ENCODE results near the gene TTLL11.

Gene TTLL11, protein sequence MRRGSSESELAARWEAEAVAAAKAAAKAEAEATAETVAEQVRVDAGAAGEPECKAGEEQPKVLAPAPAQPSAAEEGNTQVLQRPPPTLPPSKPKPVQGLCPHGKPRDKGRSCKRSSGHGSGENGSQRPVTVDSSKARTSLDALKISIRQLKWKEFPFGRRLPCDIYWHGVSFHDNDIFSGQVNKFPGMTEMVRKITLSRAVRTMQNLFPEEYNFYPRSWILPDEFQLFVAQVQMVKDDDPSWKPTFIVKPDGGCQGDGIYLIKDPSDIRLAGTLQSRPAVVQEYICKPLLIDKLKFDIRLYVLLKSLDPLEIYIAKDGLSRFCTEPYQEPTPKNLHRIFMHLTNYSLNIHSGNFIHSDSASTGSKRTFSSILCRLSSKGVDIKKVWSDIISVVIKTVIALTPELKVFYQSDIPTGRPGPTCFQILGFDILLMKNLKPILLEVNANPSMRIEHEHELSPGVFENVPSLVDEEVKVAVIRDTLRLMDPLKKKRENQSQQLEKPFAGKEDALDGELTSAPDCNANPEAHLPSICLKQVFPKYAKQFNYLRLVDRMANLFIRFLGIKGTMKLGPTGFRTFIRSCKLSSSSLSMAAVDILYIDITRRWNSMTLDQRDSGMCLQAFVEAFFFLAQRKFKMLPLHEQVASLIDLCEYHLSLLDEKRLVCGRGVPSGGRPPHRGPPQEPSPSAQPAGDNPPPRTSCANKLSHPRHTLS

DNA sequence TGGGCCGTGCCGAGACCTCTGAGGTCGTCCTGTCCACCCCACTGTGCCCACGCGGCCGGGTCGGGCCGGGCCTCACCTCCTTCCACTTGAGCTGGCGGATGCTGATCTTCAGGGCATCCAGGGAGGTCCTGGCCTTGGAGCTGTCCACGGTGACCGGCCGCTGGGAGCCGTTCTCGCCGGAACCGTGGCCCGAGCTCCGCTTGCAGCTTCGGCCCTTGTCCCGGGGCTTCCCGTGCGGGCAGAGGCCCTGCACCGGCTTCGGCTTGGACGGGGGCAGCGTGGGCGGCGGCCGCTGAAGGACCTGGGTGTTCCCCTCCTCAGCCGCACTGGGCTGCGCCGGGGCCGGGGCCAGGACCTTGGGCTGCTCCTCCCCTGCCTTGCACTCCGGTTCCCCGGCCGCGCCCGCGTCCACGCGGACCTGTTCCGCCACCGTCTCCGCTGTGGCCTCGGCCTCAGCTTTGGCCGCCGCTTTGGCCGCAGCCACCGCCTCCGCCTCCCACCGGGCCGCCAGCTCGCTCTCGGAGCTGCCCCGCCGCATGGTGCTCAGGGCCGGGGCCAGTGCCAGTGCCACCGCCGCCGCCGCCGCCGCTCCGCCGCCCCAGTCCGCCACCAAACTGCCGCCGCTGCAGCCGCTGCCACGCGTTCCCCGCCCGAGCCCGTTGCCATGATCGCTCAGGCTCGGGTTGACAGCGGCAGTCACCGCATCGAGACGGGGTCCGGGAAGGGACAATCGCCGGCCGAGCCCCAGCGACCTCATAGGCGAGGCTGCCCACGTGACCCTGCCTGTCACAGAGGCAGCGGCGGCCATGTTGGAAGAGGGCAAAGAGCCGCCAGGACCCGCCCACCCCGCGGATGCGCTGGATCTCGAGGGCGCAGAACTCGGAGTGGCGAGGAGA is at the start of gene TTLL11:
TSS of gene TTLL11 (minus strand) at position 698 of the 896 bp plus-strand sequence. CDS start at position 538, 160 bp downstream.
- Histone ChIP-seq H3K9ac (ENCODE audit: low read depth, low read length) (no peak within 1 kb of the TSS), H3K27ac (ENCODE audit: low read depth, low read length) (no peak within 1 kb of the TSS), H3K4me1 (ENCODE audit: control insufficient read depth, insufficient read depth, low read length) (no peaks in the 10 kb centered on the region)

DNA sequence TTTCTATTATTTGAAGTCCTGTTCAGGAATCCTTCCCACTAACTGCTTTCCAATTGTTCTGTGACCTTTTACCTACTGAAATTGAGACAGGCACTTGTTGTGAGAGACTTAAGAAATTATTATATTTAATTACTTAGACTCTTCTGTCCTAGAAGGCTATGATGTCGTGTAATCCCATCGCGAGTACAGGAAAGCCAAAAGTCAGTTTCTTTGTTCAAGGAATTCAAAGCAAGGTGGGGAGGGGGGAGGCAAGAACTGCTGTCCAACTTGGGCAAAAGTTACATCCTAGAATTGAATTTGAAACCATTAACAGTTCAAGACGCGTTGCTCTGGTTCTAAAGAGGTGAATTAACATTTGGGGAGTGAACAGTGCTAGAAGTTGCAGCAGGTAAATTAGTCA is 48.6 kb upstream of the TTLL11 start:
- Histone ChIP-seq H3K4me1 (ENCODE audit: control insufficient read depth, insufficient read depth, low read length) (peaks cover 10% of the 10 kb centered on the region; the same call in 1 of the 2 replicates), H3K36me3 (ENCODE audit: control insufficient read depth, insufficient read depth, low read length) (peaks cover 41% of the 10 kb centered on the region), H3K4me3 (ENCODE audit: low read depth, low read length) (no peak overlapping the region), H3K9ac (ENCODE audit: low read depth, low read length) (no peak overlapping the region), H3K27ac (ENCODE audit: low read depth, low read length) (no peak overlapping the region), H3K9me3 (ENCODE audit: control insufficient read depth, insufficient read depth, low read length) (no peaks in the 10 kb centered on the region), H3K27me3 (ENCODE audit: control insufficient read depth, insufficient read depth, low read length) (no peaks in the 10 kb centered on the region)

More for the DNA sequence above, at the start of gene TTLL11:
- Histone ChIP-seq H3K4me3 (ENCODE audit: low read depth, low read length) (peak within 1 kb of the TSS; percentile 91), H3K36me3 (ENCODE audit: control insufficient read depth, insufficient read depth, low read length) (no peaks in the 10 kb centered on the region), H3K9me3 (ENCODE audit: control insufficient read depth, insufficient read depth, low read length) (no peaks in the 10 kb centered on the region), H3K27me3 (ENCODE audit: control insufficient read depth, insufficient read depth, low read length) (peaks cover 18% of the 10 kb centered on the region)

DNA sequence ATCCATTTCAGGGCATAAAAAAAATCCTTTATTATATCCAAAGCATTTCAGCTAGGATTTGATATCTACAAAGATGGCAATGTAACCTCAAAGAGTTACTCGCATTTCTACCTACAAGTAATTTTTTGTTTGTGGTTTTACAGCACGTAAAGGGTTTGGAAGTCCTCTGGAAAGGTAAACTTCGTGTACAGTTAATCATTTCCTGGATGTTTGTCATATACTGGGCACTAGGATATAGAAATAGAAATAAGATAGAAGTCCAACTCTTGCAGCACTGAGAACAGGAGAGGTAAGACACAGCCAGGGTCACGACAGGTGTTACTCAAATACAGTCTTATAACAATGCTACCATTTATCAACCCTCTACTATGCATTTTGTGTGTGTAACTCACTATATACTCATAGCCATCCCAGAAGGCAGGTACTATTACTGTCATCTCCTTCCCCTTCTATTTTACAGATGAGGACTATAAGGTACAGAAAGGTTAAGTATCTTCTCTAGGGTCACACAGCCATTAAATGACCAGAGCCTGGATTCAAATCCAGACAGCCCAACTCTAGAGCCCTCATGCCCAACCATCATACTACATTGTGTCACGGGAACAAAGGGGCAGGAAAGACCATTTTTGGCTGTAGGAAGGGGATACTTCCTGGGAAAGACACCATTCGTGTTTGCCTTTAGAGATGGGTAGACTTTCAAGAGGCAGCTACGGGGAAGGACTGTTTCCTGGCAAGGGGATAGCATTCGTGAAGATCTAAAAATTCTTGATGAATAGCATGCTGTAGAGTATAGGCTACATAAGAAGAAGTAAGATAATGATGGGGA is 47.5 kb upstream of the TTLL11 start:
- no peaks in the 10 kb centered on the region for H3K9me3 ChIP-seq (ENCODE audit: control insufficient read depth, insufficient read depth, low read length)
- no peaks in the 10 kb centered on the region for H3K27me3 ChIP-seq (ENCODE audit: control insufficient read depth, insufficient read depth, low read length)
- no peak overlapping the region for H3K9ac ChIP-seq (ENCODE audit: low read depth, low read length)
- no peak overlapping the region for H3K4me3 ChIP-seq (ENCODE audit: low read depth, low read length)
- peaks cover 36% of the 10 kb centered on the region for H3K36me3 ChIP-seq (ENCODE audit: control insufficient read depth, insufficient read depth, low read length)
- peaks cover 10% of the 10 kb centered on the region; the same call in 1 of the 2 replicates for H3K4me1 ChIP-seq (ENCODE audit: control insufficient read depth, insufficient read depth, low read length)
- no peak overlapping the region for H3K27ac ChIP-seq (ENCODE audit: low read depth, low read length)

DNA sequence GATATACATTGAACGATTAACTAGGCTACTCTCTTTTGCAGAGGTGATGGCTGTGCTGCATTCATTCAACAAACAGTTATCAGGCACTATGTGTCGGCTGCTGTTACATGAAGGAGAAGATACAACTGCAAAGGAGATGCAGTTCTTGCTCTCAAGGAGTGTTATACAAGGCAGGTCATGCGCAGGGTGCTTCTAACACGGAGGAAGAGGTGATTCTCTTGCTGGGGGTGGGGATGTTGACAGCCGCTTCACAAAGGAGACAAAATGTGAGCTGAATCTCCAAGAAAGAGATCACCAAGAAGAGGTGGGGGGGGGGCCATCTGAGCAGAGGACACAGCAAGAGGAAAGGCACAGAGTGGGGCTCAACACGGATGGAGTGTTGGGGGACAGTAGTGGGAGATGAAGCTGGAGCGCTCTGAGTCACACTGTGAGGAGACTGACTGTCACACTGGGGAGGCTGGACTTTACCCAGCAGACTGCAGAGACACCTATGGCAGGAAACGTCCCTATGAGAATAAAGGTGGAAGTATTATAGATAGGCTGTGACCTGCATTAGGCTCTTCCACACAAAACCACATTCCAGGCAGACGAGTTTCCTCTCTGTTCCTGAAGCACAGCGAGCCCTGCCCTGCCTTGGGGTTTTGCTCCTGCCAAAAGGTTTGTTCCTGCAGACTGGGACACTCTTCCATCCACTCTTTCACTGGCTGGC is 45.6 kb upstream of the TTLL11 start:
- Histone ChIP-seq H3K27me3 (ENCODE audit: control insufficient read depth, insufficient read depth, low read length) (peaks cover 8% of the 10 kb centered on the region; the same call in 1 of the 2 replicates), H3K36me3 (ENCODE audit: control insufficient read depth, insufficient read depth, low read length) (peaks cover 17% of the 10 kb centered on the region), H3K9ac (ENCODE audit: low read depth, low read length) (no peak overlapping the region), H3K4me3 (ENCODE audit: low read depth, low read length) (no peak overlapping the region), H3K9me3 (ENCODE audit: control insufficient read depth, insufficient read depth, low read length) (no peaks in the 10 kb centered on the region), H3K4me1 (ENCODE audit: control insufficient read depth, insufficient read depth, low read length) (peaks cover 25% of the 10 kb centered on the region), H3K27ac (ENCODE audit: low read depth, low read length) (no peak overlapping the region)

DNA sequence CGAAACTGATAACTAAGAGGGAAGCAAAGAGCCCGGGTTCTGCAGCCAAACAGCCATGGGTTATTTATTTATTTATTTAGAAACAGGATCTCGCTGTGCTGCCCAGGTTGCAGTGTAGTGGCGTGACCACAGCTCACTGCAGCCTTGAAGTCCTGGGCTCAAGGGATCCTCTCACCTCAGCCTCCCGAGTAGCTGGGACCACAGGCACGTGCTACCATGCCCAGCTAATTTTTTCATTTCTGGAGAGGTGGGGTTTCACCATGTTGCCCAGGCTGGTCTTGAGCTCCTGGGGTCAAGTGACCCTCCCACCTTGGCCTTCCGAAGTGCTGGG is 42.4 kb upstream of the TTLL11 start:
- H3K9ac ChIP-seq (ENCODE audit: low read depth, low read length), result no peak overlapping the region
- no peaks in the 10 kb centered on the region for H3K9me3 ChIP-seq (ENCODE audit: control insufficient read depth, insufficient read depth, low read length)
- no peaks in the 10 kb centered on the region for H3K36me3 ChIP-seq (ENCODE audit: control insufficient read depth, insufficient read depth, low read length)
- peak overlapping the region; percentile 47 for H3K27ac ChIP-seq (ENCODE audit: low read depth, low read length)
- H3K4me1 ChIP-seq (ENCODE audit: control insufficient read depth, insufficient read depth, low read length), result peaks cover 40% of the 10 kb centered on the region
- peaks cover 29% of the 10 kb centered on the region for H3K27me3 ChIP-seq (ENCODE audit: control insufficient read depth, insufficient read depth, low read length)
- no peak overlapping the region for H3K4me3 ChIP-seq (ENCODE audit: low read depth, low read length)

DNA sequence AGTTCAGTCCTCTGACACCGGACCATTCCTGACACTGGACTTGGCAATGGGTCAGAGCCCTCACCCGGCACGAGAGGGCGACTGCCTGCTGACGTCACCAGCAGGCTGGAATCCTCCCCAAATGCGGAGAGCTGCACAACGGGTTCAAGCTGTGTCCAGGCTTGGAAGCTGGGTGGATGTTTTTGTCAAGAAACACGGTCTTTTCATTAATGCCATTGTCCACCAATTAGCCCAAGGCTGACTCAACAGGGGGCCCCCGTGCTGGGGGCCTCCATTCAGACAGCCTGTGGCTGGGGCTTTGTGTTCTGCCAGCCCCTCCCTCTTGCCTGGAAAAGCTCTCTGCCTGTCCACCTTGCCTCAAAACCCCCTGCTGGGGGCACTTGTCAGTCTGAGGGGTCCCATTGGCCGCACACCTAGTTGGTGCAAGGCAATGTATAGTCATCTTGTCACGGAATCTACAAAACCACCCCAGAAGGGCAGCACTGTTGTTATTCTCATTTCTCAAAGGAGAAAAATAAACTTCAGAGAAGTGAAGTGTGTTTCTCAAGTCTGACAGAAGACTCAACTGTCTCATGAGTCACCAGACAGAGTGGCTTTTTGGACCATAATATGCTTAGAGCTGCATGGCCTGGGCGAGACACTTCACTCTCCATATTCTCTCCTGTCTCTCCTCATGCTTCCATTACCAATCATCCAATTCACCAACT is 41.9 kb upstream of the TTLL11 start:
- H3K9ac ChIP-seq (ENCODE audit: low read depth, low read length), result no peak overlapping the region
- peak overlapping the region; percentile 47 for H3K27ac ChIP-seq (ENCODE audit: low read depth, low read length)
- no peaks in the 10 kb centered on the region for H3K36me3 ChIP-seq (ENCODE audit: control insufficient read depth, insufficient read depth, low read length)
- no peaks in the 10 kb centered on the region for H3K9me3 ChIP-seq (ENCODE audit: control insufficient read depth, insufficient read depth, low read length)
- H3K4me3 ChIP-seq (ENCODE audit: low read depth, low read length), result no peak overlapping the region
- peaks cover 34% of the 10 kb centered on the region for H3K27me3 ChIP-seq (ENCODE audit: control insufficient read depth, insufficient read depth, low read length)
- H3K4me1 ChIP-seq (ENCODE audit: control insufficient read depth, insufficient read depth, low read length), result peaks cover 40% of the 10 kb centered on the region

DNA sequence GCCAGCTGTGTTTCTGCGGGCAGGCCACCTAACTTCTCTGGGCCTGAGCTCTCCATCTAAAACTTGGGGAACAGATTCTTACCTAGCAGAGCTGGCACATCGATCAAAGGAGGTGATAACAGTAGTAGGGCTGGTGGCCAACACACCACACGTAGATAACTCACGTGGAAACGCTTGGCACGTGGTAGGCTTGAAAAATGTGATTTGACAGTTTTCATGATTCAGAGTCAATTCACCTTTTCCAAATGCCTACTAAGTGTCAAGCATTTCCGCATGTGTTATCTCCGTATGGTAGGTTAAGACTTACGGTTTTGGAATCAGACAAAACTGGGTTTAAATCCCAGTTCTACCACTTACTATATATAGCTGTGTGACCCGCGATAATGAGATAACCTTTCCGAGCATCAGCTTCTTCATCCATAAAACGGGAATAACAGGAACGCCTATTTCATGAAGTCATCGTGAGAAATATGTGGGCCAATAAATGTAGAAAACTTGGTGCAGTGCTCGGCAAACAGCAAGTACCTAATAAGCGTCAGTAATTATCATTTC is 41.0 kb upstream of the TTLL11 start:
- Histone ChIP-seq H3K4me1 (ENCODE audit: control insufficient read depth, insufficient read depth, low read length) (peaks cover 37% of the 10 kb centered on the region), H3K36me3 (ENCODE audit: control insufficient read depth, insufficient read depth, low read length) (no peaks in the 10 kb centered on the region), H3K27ac (ENCODE audit: low read depth, low read length) (no peak overlapping the region), H3K9ac (ENCODE audit: low read depth, low read length) (no peak overlapping the region), H3K9me3 (ENCODE audit: control insufficient read depth, insufficient read depth, low read length) (no peaks in the 10 kb centered on the region), H3K27me3 (ENCODE audit: control insufficient read depth, insufficient read depth, low read length) (peaks cover 39% of the 10 kb centered on the region), H3K4me3 (ENCODE audit: low read depth, low read length) (no peak overlapping the region)

DNA sequence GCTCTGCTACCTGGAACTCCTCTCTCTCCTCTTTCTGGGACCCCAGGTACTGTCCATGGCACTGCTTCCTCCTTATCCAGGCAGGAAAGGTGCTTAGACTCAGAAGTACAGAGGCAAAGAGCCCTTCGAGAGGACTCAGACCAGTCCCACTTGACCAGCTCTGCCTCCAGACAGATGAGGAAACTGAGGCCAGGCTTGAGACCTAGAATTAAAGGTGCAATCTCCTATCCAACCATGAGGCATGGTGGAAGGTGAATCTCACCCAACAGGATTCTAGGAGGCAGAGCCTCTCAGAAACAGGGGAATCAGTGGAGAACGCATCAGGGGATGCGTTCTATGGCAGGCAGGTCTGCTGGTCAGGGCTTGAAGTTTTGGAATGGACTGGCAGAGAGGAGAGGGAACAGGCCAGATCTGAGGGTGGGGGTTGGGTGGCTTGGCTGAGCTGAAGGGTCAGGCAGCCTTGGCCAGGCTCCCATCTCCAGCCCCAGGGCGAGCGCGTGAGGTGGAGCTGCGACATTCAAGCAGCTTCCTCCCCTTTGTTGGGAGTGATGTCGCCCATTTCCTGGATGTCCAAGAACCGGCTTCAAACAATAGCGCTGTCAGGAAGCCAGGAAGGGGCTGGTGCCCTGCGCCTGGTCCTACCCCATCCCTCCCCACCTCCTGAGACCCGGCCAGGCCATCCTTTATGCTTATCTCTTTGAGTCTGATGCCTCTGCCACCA is 40.3 kb upstream of the TTLL11 start:
- no peak overlapping the region for H3K27ac ChIP-seq (ENCODE audit: low read depth, low read length)
- no peaks in the 10 kb centered on the region for H3K36me3 ChIP-seq (ENCODE audit: control insufficient read depth, insufficient read depth, low read length)

DNA sequence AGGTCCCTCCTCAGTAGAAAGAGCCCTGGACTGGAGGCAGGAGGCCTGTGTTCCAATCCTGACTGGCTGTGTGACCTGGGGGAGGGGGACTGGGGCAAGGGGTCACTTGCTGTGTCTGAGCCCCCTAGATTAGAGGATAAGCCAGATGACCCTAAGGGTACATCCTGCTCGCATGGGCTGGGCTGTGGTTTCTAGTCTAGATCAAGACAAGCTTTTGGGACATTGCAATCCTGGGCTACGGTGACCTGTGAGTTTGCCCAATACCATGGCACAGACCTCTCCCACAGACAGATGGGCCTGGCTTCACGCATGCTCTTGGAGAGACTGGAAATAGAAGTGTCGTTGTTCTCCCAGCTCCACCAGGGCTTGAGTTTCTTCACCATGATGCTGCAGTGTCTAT is 39.4 kb upstream of the TTLL11 start:
- Histone ChIP-seq H3K36me3 (ENCODE audit: control insufficient read depth, insufficient read depth, low read length) (no peaks in the 10 kb centered on the region), H3K9ac (ENCODE audit: low read depth, low read length) (no peak overlapping the region), H3K4me1 (ENCODE audit: control insufficient read depth, insufficient read depth, low read length) (peaks cover 30% of the 10 kb centered on the region), H3K4me3 (ENCODE audit: low read depth, low read length) (no peak overlapping the region), H3K27ac (ENCODE audit: low read depth, low read length) (no peak overlapping the region), H3K27me3 (ENCODE audit: control insufficient read depth, insufficient read depth, low read length) (peaks cover 40% of the 10 kb centered on the region), H3K9me3 (ENCODE audit: control insufficient read depth, insufficient read depth, low read length) (no peaks in the 10 kb centered on the region)

More for the DNA sequence above, 40.3 kb upstream of the TTLL11 start:
- H3K27me3 ChIP-seq (ENCODE audit: control insufficient read depth, insufficient read depth, low read length), result peaks cover 39% of the 10 kb centered on the region
- H3K9me3 ChIP-seq (ENCODE audit: control insufficient read depth, insufficient read depth, low read length), result no peaks in the 10 kb centered on the region
- peaks cover 33% of the 10 kb centered on the region for H3K4me1 ChIP-seq (ENCODE audit: control insufficient read depth, insufficient read depth, low read length)
- no peak overlapping the region for H3K9ac ChIP-seq (ENCODE audit: low read depth, low read length)
- H3K4me3 ChIP-seq (ENCODE audit: low read depth, low read length), result no peak overlapping the region

Data from HUES48 (cell line).